ENCODE measurements around the gene RPTOR.
A peak's percentile ranks its signal among the peaks of the same experiment; 100 is the strongest.

Gene RPTOR

GRCh38 chr17:80886641-80887573 lies 342.3 kb downstream of the RPTOR start:
- peak; percentile 43 to 81 (median 69) for DNase-seq

- no peak for DNase-seq
These were observed 343.1 kb downstream of the RPTOR start for GRCh38 chr17:80887639-80888175.

GRCh38 chr17:80888276-80889160 lies 343.9 kb downstream of the RPTOR start:
- DNase-seq = no peak

GRCh38 chr17:80889231-80890195 lies 344.9 kb downstream of the RPTOR start:
- no peak for DNase-seq

GRCh38 chr17:80890196-80890920 lies 345.7 kb downstream of the RPTOR start:
- DNase-seq = no peak

GRCh38 chr17:80890921-80891396 lies 346.3 kb downstream of the RPTOR start:
- no peak for DNase-seq

- DNase-seq = peak in 1 of 3 experiments; percentile 59
These were observed 346.9 kb downstream of the RPTOR start for GRCh38 chr17:80891397-80892018.

GRCh38 chr17:80892019-80892855 lies 347.6 kb downstream of the RPTOR start:
- peak; percentile 16 to 90 (median 75) for DNase-seq

GRCh38 chr17:80892900-80893603 lies 348.4 kb downstream of the RPTOR start:
- peak in 2 of 3 experiments; percentile 56 to 79 for DNase-seq

- no peak for DNase-seq
These were observed 349.2 kb downstream of the RPTOR start for GRCh38 chr17:80893604-80894438.

GRCh38 chr17:80894439-80894721 lies 349.7 kb downstream of the RPTOR start:
- no peak for DNase-seq

- no peak for DNase-seq
These were observed 350.1 kb downstream of the RPTOR start for GRCh38 chr17:80894726-80895125.

GRCh38 chr17:80895366-80895765 lies 350.7 kb downstream of the RPTOR start:
- no peak for DNase-seq

- DNase-seq = peak in 1 of 3 experiments; percentile 43
These were observed 354.1 kb downstream of the RPTOR start for GRCh38 chr17:80898716-80899115.

- DNase-seq = peak in 1 of 3 experiments; percentile 42
These were observed 355.0 kb downstream of the RPTOR start for GRCh38 chr17:80899402-80900268.

GRCh38 chr17:80901319-80901718 lies 356.7 kb downstream of the RPTOR start:
- DNase-seq = peak in 2 of 3 experiments; percentile 31 to 43

All from NCI-H1417 (cell line).